ENCODE results near the gene ATG7. TPM values are rescaled to one million over a fixed set of nuclear protein-coding genes. Genes with fewer than 3 reads are reported as not detected.

Gene ATG7
- total RNA-seq, 2 donors from 2014 or later = 23.5 to 36.6 TPM

DNA sequence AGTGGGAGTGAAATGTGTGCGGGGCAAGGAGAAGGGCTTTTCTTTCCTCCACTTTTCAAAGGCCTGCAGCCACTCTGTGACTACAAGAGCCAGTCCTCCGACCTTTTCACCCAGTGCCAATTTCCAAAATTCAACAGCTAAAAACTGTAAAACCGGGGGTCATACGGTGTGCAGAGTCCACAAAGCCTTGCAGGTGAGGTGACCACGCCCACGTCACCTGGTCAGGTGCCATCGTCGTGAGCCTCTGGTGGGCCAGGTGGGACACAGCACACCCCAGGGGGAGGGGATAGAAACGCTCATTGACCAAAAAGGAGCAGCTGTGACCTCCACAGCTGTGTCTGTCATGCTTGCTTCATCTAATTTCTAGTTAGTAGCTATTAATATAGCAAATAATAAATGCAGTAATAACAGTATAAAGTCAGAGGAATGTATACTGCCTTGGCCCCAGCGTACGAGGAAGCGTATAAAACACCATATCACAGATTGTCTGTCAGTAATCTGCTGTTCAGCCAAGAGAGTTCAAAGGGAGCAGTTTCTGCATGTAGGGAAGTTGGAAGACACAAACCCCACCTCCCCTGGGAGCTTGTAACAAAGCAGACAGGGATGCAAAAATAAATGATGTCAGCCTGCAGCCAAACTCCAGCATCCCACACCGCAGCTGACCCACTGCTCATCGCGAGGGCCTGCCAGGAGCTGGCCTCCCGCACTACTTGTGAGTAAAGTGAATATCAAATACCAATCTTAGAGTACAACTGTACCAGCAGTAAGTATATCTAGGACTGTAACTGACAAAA, 284.9 kb downstream of the ATG7 start:
- DNase-seq (ENCODE audit: low spot score in 2 of 2) = no peak
- ATAC-seq = no peak
- no peaks in the 10 kb centered on the region for H3K9me3 Mint-ChIP-seq
- H3K36me3 Mint-ChIP-seq = peaks cover 8 to 31% of the 10 kb centered on the region in 2 donors
- peak overlapping the region in 1 of 2 donors; percentile 72 for H3K27ac Mint-ChIP-seq

DNA sequence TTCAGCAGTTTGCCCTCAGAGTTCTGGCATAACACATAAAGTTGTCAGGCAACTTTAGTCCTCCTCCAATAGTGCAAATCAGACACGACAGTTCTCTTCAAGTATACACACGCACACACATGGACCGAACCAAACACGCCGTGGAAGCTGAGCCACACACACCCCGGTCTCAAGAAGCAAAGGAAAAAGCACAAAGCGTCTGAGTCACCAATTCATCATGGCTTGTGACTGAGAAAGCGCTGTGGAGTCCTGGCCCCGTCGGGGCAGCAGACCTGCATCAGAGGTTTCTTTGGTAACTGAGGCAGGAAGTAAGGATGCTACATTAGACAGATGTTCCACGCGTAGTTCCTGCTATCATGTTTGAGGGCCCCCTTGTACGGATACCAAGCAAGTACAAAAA, 285.8 kb downstream of the ATG7 start:
- H3K27ac Mint-ChIP-seq = peak overlapping the region in 1 of 2 donors; percentile 86
- no peaks in the 10 kb centered on the region for H3K9me3 Mint-ChIP-seq
- H3K36me3 Mint-ChIP-seq = peaks cover 0 to 23% of the 10 kb centered on the region in 2 donors
- peak; percentile 55 to 75 for ATAC-seq
- no peak for DNase-seq (ENCODE audit: low spot score in 2 of 2)

DNA sequence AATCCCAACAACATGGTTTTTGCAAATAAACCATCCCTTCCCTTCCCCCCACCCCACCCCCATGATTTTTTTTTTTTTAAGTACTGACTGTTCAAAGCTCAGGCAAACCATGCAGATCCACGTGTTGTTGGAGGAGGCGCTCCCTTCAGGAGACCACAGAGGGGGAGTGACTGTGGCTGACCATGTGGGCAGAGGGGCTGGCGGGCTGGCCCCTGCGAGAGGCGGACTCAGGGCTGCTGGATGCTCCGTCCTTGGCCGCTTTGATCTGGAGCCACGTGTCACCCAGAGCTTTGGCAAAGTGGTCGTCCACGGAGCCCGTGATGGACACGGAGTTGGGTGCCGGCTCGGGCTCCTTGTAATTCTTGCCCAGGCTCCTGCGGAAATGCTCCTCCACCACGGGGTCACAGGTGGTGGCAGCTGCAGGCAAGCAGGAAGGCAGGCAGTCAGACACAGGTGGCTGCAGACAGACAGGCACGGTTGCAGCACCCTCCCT, 286.3 kb downstream of the ATG7 start:
- Mint-ChIP-seq H3K27ac (no peak overlapping the region), H3K36me3 (peaks cover 0 to 19% of the 10 kb centered on the region in 2 donors), H3K9me3 (no peaks in the 10 kb centered on the region)
- ATAC-seq (no peak), DNase-seq (ENCODE audit: low spot score in 2 of 2) (no peak)

DNA sequence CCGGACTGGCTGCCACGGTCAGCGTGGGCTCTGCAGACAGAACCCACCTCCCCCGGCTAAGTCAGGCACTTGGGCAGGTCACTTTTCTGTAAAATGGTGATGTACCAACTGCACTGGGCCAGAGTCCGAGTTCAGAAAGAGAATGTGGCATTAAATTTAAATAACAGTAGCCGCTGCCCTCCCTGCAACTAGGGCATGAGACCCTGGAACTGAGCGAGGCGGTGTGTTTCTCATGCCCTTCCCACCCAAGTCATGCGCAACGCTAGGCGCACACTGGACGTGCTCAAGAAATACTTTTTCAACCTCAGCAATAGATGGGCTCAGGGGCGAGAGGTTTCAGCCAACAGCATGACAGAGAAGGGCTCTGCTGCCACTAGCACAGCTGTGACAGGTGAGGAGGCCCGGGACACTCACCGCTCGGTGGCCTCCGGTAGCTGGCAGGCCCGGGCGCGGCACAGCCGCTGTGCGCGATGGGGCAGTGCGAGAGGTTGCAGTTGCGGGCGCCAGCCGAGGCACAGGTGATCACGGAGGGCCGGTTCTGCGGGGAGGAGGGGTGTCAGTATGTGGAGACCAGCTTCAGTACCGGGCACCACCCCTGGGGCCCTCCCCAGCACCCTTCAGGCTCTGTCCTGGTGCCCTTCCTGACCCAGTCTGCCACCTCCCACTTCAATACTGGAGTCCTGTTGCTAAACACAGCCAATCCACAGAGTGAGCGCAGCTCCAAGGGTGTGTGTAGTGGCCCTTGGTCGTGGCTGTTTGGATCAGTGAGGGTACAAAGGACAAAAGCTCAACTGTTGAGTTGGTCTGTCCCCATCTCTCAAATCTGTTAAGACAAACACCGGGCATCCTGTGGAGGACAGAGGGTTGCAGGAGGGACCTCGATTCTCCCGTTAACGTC, 287.0 kb downstream of the ATG7 start:
- Mint-ChIP-seq H3K36me3 (peaks cover 0 to 16% of the 10 kb centered on the region in 2 donors), H3K9me3 (no peaks in the 10 kb centered on the region), H3K27ac (peak overlapping the region in 1 of 2 donors; percentile 59)
- DNase-seq (ENCODE audit: low spot score in 2 of 2) = no peak
- no peak for ATAC-seq

DNA sequence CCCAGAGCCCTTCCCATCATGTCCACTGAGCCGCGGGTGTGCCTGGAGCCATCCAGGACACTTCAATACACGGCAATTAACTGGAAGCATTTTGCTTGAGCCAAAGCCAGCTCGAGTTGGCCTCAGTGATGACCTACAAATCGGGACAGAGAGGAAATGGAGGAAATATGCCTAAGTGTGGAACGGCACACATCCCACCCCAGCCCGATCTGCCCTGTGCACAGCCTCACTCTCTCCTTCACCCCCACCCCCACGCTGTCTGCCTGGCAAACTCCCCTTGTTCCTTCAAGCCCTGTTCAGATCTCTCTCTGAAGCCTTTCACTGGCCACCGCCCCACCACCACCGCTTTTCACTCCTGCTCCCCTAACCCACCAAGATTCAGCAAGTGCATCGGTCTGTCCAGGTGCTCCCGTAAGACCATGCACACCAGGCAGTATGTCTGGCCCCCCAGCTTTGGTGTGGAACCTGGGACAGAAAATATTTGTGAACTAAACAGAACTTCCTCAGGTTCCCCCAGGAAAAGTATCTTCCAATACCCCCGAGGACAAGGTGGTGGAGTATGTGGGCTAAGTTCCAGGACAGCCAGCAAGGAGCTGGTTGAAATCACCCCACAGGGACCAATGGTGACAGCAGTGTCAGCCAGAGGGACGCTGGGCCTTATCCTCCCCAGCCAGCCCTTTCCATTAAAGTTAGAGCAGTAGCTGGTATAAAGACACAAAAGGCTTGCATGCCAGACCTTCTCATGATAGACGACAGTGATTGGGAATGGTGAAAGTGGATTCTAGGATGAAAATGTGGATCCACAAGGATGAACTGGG, 287.8 kb downstream of the ATG7 start:
- H3K9me3 Mint-ChIP-seq = no peaks in the 10 kb centered on the region

DNA sequence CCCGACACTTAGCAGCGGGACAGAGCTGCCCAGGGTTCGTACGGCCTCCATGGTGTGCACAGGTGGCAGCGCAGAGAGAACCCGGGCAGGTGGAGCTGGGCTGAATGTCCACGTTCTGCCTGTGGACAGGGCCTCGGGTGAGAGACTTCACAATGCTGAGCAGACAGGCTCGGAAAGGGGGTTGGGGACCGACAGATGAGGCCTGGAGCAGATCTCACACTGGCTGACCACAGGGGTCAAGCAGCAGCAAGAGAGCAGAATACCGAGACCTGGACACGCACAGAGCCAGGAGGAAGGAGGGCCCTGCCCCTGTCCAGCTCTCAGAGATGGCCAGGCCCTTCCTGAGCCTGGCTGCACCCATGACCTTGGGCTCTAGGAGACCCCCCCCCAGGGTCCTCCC, 288.5 kb downstream of the ATG7 start:
- DNase-seq (ENCODE audit: low spot score in 2 of 2) = no peak
- Mint-ChIP-seq H3K9me3 (no peaks in the 10 kb centered on the region), H3K36me3 (peaks cover 0 to 15% of the 10 kb centered on the region in 2 donors), H3K27ac (peak overlapping the region; percentile 59 to 90)
- no peak for ATAC-seq

More for the DNA sequence above, 287.8 kb downstream of the ATG7 start:
- ATAC-seq (no peak), DNase-seq (ENCODE audit: low spot score in 2 of 2) (no peak)
- H3K27ac Mint-ChIP-seq = peak overlapping the region; percentile 59 to 90
- peaks cover 0 to 15% of the 10 kb centered on the region in 2 donors for H3K36me3 Mint-ChIP-seq

DNA sequence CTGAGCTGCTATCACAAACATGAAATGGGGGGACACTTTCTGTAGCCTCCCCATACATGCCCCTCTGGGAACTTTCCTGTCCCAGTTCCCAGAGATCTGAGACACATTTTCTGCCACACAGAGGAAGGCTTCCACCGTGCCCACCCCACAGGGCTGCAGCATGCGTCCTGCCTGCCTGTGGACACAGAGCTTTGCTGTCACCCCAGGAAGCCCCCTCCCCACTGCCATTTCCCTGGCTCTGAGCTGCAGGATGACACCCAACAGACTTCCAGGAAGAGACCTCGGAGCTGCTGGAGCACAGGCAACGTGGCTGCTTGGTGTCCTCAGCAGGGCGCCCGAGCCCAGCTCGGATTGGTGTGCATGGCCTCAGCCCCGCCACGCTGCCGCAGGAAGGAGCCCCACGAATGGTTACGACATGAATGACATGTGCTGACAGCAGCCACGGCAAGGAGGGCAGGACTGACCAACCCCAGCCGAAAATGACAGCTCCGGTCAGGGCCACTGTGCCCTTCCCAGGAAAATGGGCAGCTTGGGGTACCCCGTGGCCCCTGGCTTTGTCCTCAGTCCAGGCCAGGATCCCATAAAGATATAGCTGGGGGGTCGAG, 290.2 kb downstream of the ATG7 start:
- Mint-ChIP-seq H3K9me3 (no peaks in the 10 kb centered on the region), H3K27ac (peak overlapping the region in 1 of 2 donors; percentile 75), H3K36me3 (peaks cover 0 to 5% of the 10 kb centered on the region in 2 donors)
- DNase-seq (ENCODE audit: low spot score in 2 of 2) (no peak), ATAC-seq (no peak)

DNA sequence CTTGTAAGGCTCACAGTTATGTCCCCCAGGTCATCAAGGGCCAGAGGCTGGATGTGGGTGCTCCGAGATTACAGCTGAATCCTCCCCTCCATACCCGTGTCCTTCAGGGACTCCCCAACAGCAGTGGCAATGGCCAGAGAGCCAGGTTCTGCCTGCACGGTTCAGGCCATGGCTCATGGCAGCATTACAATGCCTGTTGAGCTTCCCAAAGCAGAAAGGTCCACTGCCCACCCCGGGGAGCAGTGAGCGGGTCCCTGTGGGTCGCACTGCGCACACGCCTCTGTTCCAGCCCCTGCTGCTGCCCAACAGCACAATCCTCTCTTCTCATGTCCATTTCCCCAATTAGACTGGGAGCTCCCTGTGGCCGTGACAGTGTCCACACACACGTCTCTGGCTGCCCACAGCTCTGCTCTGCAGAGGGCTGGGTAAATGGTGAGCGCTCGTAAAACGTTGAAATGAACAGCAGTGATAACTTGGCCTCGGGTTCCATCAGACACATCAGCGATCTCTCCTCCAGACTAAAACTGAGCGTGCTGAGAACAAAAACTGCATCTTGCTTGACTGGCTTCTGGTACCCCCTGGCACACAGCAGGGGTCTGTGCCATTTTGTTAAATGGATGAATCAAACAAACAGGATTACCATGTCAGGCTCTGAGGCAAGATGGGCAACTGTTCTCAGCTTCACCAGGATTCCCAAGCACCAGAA, 291.1 kb downstream of the ATG7 start:
- Mint-ChIP-seq H3K27ac (peak overlapping the region; percentile 51 to 94), H3K36me3 (peaks cover 0 to 5% of the 10 kb centered on the region in 2 donors), H3K9me3 (no peaks in the 10 kb centered on the region)
- DNase-seq (ENCODE audit: low spot score in 2 of 2) (no peak), ATAC-seq (no peak)

DNA sequence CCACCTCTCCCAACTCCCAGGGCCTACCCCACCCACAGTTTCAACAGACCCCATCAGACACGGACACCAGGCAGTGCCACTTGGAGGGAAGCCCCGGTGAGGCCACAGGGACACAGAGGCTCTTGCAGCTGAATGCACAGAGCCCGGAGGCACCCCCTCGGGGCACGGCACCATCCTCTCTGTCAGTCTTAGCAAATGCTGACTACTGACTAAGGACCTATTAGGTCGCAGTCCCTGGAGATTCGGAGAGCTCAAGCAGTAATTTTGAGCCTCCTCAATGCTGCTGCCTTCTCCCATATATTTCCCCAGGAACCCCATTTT, 291.6 kb downstream of the ATG7 start:
- DNase-seq (ENCODE audit: low spot score in 2 of 2) = no peak
- Mint-ChIP-seq H3K36me3 (peaks cover 0 to 5% of the 10 kb centered on the region in 2 donors), H3K27ac (peak overlapping the region; percentile 51 to 94), H3K9me3 (no peaks in the 10 kb centered on the region)
- ATAC-seq = no peak

DNA sequence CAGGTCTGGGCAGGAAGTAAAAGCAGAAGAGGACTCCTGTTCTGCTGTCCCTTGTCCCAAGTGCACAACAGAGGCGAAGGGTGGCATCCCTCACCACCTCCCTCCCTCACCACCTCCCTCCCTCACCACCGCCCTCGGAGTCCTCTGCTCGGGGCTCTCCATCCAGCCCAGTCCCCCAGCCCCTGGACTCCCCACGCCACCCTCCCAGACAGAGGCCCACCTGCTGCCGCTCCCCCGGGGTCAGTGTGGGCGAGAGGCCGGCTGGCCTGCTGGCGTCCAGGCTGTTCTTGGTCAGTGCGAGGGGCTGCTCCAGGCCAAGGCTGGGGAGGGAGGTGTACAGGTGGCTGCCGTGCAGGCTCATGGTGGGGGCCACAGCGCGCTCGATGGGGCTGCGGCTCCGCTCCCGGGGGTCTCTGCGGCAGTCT, 292.4 kb downstream of the ATG7 start:
- no peak for DNase-seq (ENCODE audit: low spot score in 2 of 2)
- H3K27ac Mint-ChIP-seq = peak overlapping the region in 1 of 2 donors; percentile 51
- ATAC-seq = no peak
- peaks cover 0 to 5% of the 10 kb centered on the region in 2 donors for H3K36me3 Mint-ChIP-seq
- no peaks in the 10 kb centered on the region for H3K9me3 Mint-ChIP-seq

DNA sequence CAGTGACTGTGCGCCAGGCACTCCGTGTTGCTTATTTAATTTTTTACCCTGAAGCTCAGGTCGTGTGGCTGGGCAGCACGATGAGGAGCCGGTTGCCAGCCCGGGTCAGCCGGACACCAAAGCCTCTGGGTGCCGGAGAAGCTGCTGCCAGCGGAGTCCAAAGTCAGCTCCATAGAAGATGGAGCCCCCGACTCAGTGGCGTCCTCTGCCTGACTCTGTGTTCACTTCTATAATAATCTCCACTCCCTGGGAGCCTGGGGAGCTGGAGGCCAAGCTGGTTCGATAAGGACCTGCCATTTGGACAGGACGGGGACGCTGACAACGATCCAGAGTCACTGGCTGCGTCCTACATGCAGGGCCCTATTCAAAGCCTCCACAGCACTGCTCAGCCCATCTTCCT, 292.9 kb downstream of the ATG7 start:
- Mint-ChIP-seq H3K9me3 (no peaks in the 10 kb centered on the region), H3K36me3 (peaks cover 0 to 5% of the 10 kb centered on the region in 2 donors), H3K27ac (no peak overlapping the region)
- DNase-seq (ENCODE audit: low spot score in 2 of 2) (no peak), ATAC-seq (no peak)

DNA sequence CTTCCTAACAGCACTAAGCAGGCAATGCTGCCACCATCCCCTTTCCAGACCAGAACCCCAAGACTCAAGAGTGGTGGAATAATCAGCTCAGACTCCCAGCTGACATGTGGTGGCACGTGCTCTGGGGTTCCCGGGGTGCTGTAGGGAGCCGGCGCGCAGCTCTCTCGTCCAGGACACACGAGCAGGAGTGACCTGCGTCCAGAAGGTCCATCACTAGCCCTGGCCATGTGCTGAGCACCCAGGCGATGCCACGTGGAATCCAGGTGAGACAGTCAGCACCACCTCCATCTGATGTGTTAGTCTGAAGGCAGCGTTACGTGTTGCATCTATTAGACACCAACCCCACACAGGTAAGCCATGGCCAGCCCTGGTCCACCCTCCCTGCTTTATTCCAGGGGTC, 293.3 kb downstream of the ATG7 start:
- ATAC-seq (no peak), DNase-seq (ENCODE audit: low spot score in 2 of 2) (no peak)
- Mint-ChIP-seq H3K27ac (no peak overlapping the region), H3K36me3 (peaks cover 0 to 5% of the 10 kb centered on the region in 2 donors), H3K9me3 (no peaks in the 10 kb centered on the region)

DNA sequence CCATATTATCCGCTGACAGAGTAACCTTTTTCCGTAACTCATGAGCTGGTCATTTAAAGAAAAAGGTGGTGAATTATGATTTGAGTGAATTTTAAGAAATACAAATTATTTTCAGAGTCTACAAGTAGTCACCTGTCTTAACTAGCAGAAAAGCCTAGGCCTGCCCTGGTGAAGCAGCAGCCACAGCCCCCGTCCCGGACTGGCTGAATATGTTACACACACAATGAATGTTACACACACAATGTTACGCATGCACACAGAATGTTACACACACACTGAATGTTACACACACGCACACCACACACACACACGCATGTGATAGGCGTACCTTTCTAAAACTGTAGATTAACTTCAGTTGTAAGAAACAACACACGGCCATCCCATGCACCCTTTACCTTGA, 293.7 kb downstream of the ATG7 start:
- ATAC-seq (no peak), DNase-seq (ENCODE audit: low spot score in 2 of 2) (no peak)
- Mint-ChIP-seq H3K9me3 (no peaks in the 10 kb centered on the region), H3K27ac (peak overlapping the region in 1 of 2 donors; percentile 34), H3K36me3 (peaks cover 0 to 5% of the 10 kb centered on the region in 2 donors)

DNA sequence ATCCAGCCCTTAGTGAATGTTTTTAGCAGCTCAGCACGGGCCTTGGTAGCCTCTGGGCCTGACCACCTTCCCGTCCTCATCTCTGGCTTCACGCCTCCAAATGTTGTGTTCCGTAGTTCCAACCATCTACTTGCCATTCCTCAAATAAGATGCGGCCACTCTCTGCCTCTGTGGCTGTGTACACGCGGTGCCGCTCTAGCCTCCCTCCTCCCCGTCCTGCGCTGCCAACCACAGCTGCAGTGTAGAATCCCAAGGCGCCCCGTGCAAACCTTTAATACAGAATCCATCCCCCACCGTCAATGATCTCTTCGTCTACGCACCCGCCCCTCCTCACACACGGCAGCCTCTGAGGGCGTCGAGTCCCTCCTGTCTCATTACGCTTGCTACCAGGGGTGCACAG, 294.3 kb downstream of the ATG7 start:
- ATAC-seq = no peak
- H3K36me3 Mint-ChIP-seq = peaks cover 0 to 5% of the 10 kb centered on the region in 2 donors
- H3K27ac Mint-ChIP-seq = peak overlapping the region; percentile 10 to 34

DNA sequence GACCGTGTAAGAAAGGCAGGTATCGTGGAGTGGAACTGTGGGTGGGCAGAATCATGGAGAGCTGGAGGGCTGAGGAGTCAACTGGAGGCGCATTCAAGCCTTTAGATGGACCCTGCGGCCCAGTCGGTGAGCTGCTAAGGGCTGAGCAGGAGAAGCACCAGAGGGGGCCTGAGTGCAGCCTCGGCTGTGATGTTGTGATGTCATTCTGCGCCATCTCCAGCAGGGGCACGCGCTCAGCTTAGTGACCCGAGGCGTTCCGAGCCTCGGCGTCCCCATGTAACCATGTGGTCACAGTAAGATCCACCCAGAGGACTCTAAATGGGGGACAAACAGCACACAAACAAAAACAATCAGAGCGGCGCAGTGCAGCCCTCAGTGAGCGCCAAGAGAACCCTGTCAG, 294.7 kb downstream of the ATG7 start:
- ATAC-seq = no peak
- H3K36me3 Mint-ChIP-seq = peaks cover 0 to 5% of the 10 kb centered on the region in 2 donors
- no peak for DNase-seq (ENCODE audit: low spot score in 2 of 2)
- peak overlapping the region; percentile 10 to 34 for H3K27ac Mint-ChIP-seq
- no peaks in the 10 kb centered on the region for H3K9me3 Mint-ChIP-seq

More for the DNA sequence above, 294.3 kb downstream of the ATG7 start:
- no peaks in the 10 kb centered on the region for H3K9me3 Mint-ChIP-seq
- no peak for DNase-seq (ENCODE audit: low spot score in 2 of 2)
